ENCODE data around the gene DTX1. TPM values are rescaled to one million over a fixed set of nuclear protein-coding genes. Genes with fewer than 3 reads are reported as not detected.

Gene DTX1
- total RNA-seq, 3 donors from 2014 or later (not counting 1 experiment from before 2014, with no cell fraction given) = 1.7 to 4.2 (median 4.0) TPM

DNA sequence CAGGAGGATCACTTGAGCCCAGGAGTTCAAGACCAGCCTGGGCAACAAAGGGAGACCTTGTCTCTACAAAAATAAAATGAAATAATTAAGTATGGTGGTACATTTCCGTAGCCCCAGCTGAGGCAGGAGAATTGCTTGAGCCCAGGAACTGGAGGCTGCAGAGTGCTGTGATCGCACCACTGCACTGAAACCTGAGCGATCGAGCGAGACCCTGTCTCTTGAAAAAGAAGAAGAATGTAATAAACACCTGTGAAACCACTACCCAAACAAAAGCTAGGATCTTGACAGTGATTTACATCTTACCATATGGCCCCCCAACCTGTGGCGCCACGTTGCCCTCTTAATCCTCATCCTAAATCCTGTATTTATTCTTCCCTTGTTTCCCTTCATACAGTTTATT is 5.7 kb upstream of the DTX1 start:
- no peaks in the 10 kb centered on the region for H3K36me3 ChIP-seq (ENCODE audit: control insufficient read depth, insufficient read depth, low read length)
- ATAC-seq = no peak
- H3K9me3 Mint-ChIP-seq = no peaks in the 10 kb centered on the region
- TF ChIP-seq, protein P1, sequence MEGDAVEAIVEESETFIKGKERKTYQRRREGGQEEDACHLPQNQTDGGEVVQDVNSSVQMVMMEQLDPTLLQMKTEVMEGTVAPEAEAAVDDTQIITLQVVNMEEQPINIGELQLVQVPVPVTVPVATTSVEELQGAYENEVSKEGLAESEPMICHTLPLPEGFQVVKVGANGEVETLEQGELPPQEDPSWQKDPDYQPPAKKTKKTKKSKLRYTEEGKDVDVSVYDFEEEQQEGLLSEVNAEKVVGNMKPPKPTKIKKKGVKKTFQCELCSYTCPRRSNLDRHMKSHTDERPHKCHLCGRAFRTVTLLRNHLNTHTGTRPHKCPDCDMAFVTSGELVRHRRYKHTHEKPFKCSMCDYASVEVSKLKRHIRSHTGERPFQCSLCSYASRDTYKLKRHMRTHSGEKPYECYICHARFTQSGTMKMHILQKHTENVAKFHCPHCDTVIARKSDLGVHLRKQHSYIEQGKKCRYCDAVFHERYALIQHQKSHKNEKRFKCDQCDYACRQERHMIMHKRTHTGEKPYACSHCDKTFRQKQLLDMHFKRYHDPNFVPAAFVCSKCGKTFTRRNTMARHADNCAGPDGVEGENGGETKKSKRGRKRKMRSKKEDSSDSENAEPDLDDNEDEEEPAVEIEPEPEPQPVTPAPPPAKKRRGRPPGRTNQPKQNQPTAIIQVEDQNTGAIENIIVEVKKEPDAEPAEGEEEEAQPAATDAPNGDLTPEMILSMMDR (IDR thresholded peaks at IDR 0.05) = no peak
- no peaks in the 10 kb centered on the region for H3K36me3 Mint-ChIP-seq
- H3K4me1 ChIP-seq (ENCODE audit: control insufficient read depth, insufficient read depth, low read length) = peaks cover 26% of the 10 kb centered on the region
- no peak overlapping the region for H3K27ac ChIP-seq (ENCODE audit: low read length)
- WGBS (ENCODE audit: insufficient coverage) = 75% methylated on average over 7 of the region's 7 CpGs
- H3K4me1 Mint-ChIP-seq = peaks cover 0 to 6% of the 10 kb centered on the region in 2 donors
- DNase-seq = no peak
- H3K27ac Mint-ChIP-seq = no peak overlapping the region
- intact Hi-C loops (cut with micrococcal nuclease) = no loop called here
- no peaks in the 10 kb centered on the region for H3K27me3 ChIP-seq (ENCODE audit: control insufficient read depth, insufficient read depth, low read length)
- peaks cover under 1 to 14% of the 10 kb centered on the region in 2 donors for H3K27me3 Mint-ChIP-seq (ENCODE audit: low read depth in 2 of 2)
- no peak overlapping the region for H3K4me3 ChIP-seq (ENCODE audit: low read length)
- no peak overlapping the region for H3K4me3 Mint-ChIP-seq
- no peaks in the 10 kb centered on the region for H3K9me3 ChIP-seq (ENCODE audit: control insufficient read depth, insufficient read depth, low read length)

DNA sequence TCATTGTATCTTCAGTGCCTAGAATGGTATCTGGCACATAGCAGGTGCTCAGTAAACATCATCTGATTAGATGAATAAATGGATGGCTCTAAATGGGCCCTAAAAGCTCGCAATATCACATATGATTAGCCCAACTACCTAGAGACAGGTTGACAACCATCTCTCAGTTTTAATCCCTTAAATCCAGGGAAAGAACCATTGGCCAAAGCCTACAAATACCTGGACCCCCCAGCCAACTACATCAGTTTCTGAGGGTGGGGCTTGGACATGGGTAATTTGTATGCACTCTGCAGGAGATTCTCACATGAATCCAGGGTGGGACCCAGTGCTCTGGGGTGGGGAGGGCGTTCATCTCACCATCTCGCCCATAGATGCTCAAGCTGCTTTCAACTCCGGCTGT is 4.8 kb upstream of the DTX1 start:
- H3K4me1 ChIP-seq (ENCODE audit: control insufficient read depth, insufficient read depth, low read length) = peaks cover 33% of the 10 kb centered on the region
- H3K27ac ChIP-seq (ENCODE audit: low read length) = no peak overlapping the region
- H3K27me3 ChIP-seq (ENCODE audit: control insufficient read depth, insufficient read depth, low read length) = no peaks in the 10 kb centered on the region
- no peaks in the 10 kb centered on the region for H3K9me3 Mint-ChIP-seq
- no peak overlapping the region for H3K4me3 Mint-ChIP-seq
- no peaks in the 10 kb centered on the region for H3K9me3 ChIP-seq (ENCODE audit: control insufficient read depth, insufficient read depth, low read length)
- TF ChIP-seq, protein P1 (IDR thresholded peaks at IDR 0.05) = no peak
- peaks cover 0 to 6% of the 10 kb centered on the region in 2 donors for H3K4me1 Mint-ChIP-seq
- no peaks in the 10 kb centered on the region for H3K36me3 ChIP-seq (ENCODE audit: control insufficient read depth, insufficient read depth, low read length)
- DNase-seq (no peak), ATAC-seq (no peak)
- H3K27ac Mint-ChIP-seq = no peak overlapping the region
- H3K4me3 ChIP-seq (ENCODE audit: low read length) = no peak overlapping the region
- peaks cover 7 to 19% of the 10 kb centered on the region in 2 donors for H3K27me3 Mint-ChIP-seq (ENCODE audit: low read depth in 2 of 2)
- 92% methylated on average over 3 of the region's 4 CpGs for WGBS (ENCODE audit: insufficient coverage)
- no peaks in the 10 kb centered on the region for H3K36me3 Mint-ChIP-seq
- intact Hi-C loops (cut with micrococcal nuclease) = no loop called here

DNA sequence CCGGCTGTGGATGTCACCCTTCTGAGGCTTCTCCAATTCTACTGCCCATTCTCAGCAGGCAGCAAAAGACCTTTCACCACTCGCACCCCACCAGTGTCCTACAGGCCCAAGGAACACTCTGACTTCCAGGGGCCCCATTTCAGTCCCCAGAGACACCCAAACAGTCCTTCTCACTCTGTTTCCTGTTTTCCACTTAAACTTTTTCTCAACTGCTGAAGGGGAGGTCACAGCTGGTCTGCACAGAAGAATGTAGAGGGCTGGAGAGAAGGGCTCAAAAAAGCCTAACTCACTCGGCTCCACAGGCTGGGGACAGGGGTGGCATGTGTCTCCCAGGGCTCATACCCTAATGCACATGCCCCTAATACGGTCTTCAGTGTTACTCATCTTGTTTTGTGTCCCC is 4.2 kb upstream of the DTX1 start:
- H3K4me1 Mint-ChIP-seq = peaks cover 0 to 6% of the 10 kb centered on the region in 2 donors
- no peaks in the 10 kb centered on the region for H3K9me3 ChIP-seq (ENCODE audit: control insufficient read depth, insufficient read depth, low read length)
- H3K36me3 Mint-ChIP-seq = no peaks in the 10 kb centered on the region
- H3K9me3 Mint-ChIP-seq = no peaks in the 10 kb centered on the region
- no peak overlapping the region for H3K27ac ChIP-seq (ENCODE audit: low read length)
- H3K4me3 Mint-ChIP-seq = no peak overlapping the region
- no peak overlapping the region for H3K4me3 ChIP-seq (ENCODE audit: low read length)
- H3K27me3 Mint-ChIP-seq (ENCODE audit: low read depth in 2 of 2) = peaks cover 7 to 15% of the 10 kb centered on the region in 2 donors
- no peak for DNase-seq
- H3K27me3 ChIP-seq (ENCODE audit: control insufficient read depth, insufficient read depth, low read length) = no peaks in the 10 kb centered on the region
- ATAC-seq = no peak
- H3K27ac Mint-ChIP-seq = no peak overlapping the region
- no peaks in the 10 kb centered on the region for H3K36me3 ChIP-seq (ENCODE audit: control insufficient read depth, insufficient read depth, low read length)
- TF ChIP-seq, protein P1 (IDR thresholded peaks at IDR 0.05) = no peak
- H3K4me1 ChIP-seq (ENCODE audit: control insufficient read depth, insufficient read depth, low read length) = peaks cover 36% of the 10 kb centered on the region
- intact Hi-C loops (cut with micrococcal nuclease) = no loop called here
- 68% methylated on average over 4 of the region's 4 CpGs for WGBS (ENCODE audit: insufficient coverage)

DNA sequence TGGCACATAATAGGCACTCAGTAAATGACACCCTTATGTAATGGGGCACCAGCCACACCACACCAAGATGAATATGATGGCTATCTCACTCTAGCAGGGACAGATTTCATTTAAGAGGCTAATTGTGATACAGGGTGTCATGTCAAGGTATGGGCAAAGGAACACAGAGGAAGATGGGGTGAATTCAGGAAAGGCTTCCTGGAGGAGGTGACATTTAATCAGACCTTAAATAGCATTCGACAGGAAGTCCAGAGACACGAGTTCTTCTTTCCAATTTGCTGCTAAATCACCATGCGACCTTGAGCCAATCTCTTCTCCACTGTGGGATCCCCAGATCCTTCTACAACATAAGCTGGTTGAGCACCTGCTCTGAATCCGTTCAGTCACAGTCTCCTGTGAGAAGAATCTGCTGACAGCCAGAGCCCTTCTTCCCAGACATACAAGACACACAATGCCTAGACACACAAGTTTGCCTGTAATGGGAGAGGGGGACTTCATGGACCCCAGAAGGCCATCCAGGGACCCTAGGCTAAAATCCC is 1.5 kb upstream of the DTX1 start:
- Histone ChIP-seq H3K9me3 (ENCODE audit: control insufficient read depth, insufficient read depth, low read length) (no peaks in the 10 kb centered on the region), H3K27ac (ENCODE audit: low read length) (no peak overlapping the region), H3K4me3 (ENCODE audit: low read length) (no peak overlapping the region), H3K36me3 (ENCODE audit: control insufficient read depth, insufficient read depth, low read length) (no peaks in the 10 kb centered on the region), H3K27me3 (ENCODE audit: control insufficient read depth, insufficient read depth, low read length) (no peaks in the 10 kb centered on the region), H3K4me1 (ENCODE audit: control insufficient read depth, insufficient read depth, low read length) (peaks cover 44% of the 10 kb centered on the region)
- Mint-ChIP-seq H3K4me3 (peak overlapping the region; percentile 25), H3K9me3 (no peaks in the 10 kb centered on the region), H3K27me3 (ENCODE audit: low read depth in 2 of 2) (peaks cover 7 to 12% of the 10 kb centered on the region in 2 donors), H3K4me1 (no peaks in the 10 kb centered on the region), H3K36me3 (no peaks in the 10 kb centered on the region), H3K27ac (no peak overlapping the region)
- 69% methylated on average over 4 of the region's 4 CpGs for WGBS (ENCODE audit: insufficient coverage)
- intact Hi-C loops (cut with micrococcal nuclease) = no loop called here
- ATAC-seq (no peak), DNase-seq (no peak)
- TF ChIP-seq, protein P1 (IDR thresholded peaks at IDR 0.05) = no peak

Data from natural killer cell (primary cell).